HCT116 (cell line): ENCODE data around the gene GABRB3. TPM values are rescaled to one million over a fixed set of nuclear protein-coding genes. Genes with fewer than 3 reads are reported as not detected.

Experiments
- ATAC-seq: fragments of 200-7000 bp; cut with Tn5 transposase; 2 replicates; pipeline ENCODE4 v1.9.1; 2020; ENCODE audit warnings: mild to moderate bottlenecking, moderate library complexity
- BruUV-seq: library from RNA; stranded (reverse); fragments of 400-500 nt; replicated peaks from 2 replicates; lab custom pipeline; 2021; lab: Mats Ljungman, UMichigan
- CTCF ChIA-PET: fragments of 300-600 bp; sonication (Branson Sonifier 250); formaldehyde crosslinking; loops from one replicate; lab custom pipeline; 2021; ENCODE audit warnings: antibody characterized with exemption; lab: Charles Lee
- POLR2A ChIA-PET: fragments of 300-600, 350-600 bp; sonication (Branson Sonifier 250); formaldehyde crosslinking; loops from one replicate; lab custom pipeline; 2021; ENCODE audit warnings: antibody characterized with exemption; lab: Charles Lee
- RAD21 ChIA-PET, 2 experiments: fragments of 300-600 bp; sonication (Branson Sonifier 250); formaldehyde crosslinking; loops; one replicate each; lab custom pipeline; 2023; ENCODE audit warnings: low total read pairs in 2 of 2; ENCODE audit not compliant: uncharacterized antibody in 2 of 2, unreplicated experiment in 2 of 2, low non-redundant PET in 1 of 2; lab: Charles Lee
- DNase-seq: peaks from one replicate; pipeline ENCODE4 v3.0.0-alpha.2; 2010; ENCODE audit warnings: low read depth, low spot score
- H2AFZ ChIP-seq: fragments of 200-600 bp; shearing (Covaris generic), sonication (generic); 2 replicates; pipeline ENCODE4 v1.6.1; 2017; ENCODE audit warnings: low read depth, mixed run types, mixed read lengths, antibody characterized with exemption, low read length; ENCODE audit not compliant: poor library complexity, severe bottlenecking
- H3K27ac ChIP-seq: 2 replicates; pipeline ENCODE4 v1.5.1; 2012; ENCODE audit warnings: low read depth, low read length
- H3K27me3 ChIP-seq: fragments of 200-600 bp; sonication (generic); 2 replicates; pipeline ENCODE4 v1.6.1; 2016; ENCODE audit warnings: mixed run types, low read length, mixed read lengths; ENCODE audit not compliant: insufficient read depth
- H3K36me3 ChIP-seq, 2 experiments: fragments of 200-500 bp in 1 of 2; fragments of 200-600 bp in 1 of 2; sonication (Bioruptor generic) in 1 of 2; sonication (generic) in 1 of 2; 2 replicates each; pipeline versions ENCODE4 v1.5.1 to v1.6.1; 2014 to 2016; ENCODE audit warnings: low read length in 2 of 2, inconsistent platforms in 1 of 2, mixed read lengths in 1 of 2, mixed run types in 1 of 2; ENCODE audit not compliant: insufficient read depth in 2 of 2, control insufficient read depth in 1 of 2
- H3K4me1 ChIP-seq, 2 experiments: fragments of 200-600 bp in 1 of 2; sonication (generic) in 1 of 2; 2 replicates each; pipeline versions ENCODE4 v1.5.1 to v1.6.1; 2012 to 2017; ENCODE audit warnings: low read length in 2 of 2, inconsistent platforms in 1 of 2, mild to moderate bottlenecking in 1 of 2, mixed read lengths in 1 of 2, mixed run types in 1 of 2, moderate library complexity in 1 of 2; ENCODE audit not compliant: insufficient read depth in 2 of 2, control insufficient read depth in 1 of 2
- H3K4me2 ChIP-seq: fragments of 200-600 bp; sonication (generic); 2 replicates; pipeline ENCODE4 v1.6.1; 2017; ENCODE audit warnings: mixed run types, low read length, mixed read lengths
- H3K4me3 ChIP-seq, 2 experiments: fragments of 200-600 bp in 1 of 2; sonication (generic) in 1 of 2; replicated peaks in 1 of 2; 2 replicates each; pipeline ENCODE4 v1.5.1; 2011 to 2016; ENCODE audit warnings: low read length in 2 of 2, control low read depth in 1 of 2, low read depth in 1 of 2, mild to moderate bottlenecking in 1 of 2, mixed read lengths in 1 of 2, mixed run types in 1 of 2
- H3K79me2 ChIP-seq: fragments of 200-600 bp; sonication (generic); 2 replicates; pipeline ENCODE4 v1.6.1; 2017; ENCODE audit warnings: mild to moderate bottlenecking, mixed run types, low read length, moderate library complexity, mixed read lengths; ENCODE audit not compliant: insufficient read depth
- H3K9ac ChIP-seq: fragments of 200-600 bp; sonication (generic); 2 replicates; pipeline ENCODE4 v1.6.1; 2016; ENCODE audit warnings: low read length, mixed read lengths
- H3K9me2 ChIP-seq: fragments of 200-600 bp; sonication (generic), shearing (Covaris generic); 2 replicates; pipeline ENCODE4 v1.6.1; 2017; ENCODE audit warnings: mixed run types, mild to moderate bottlenecking, moderate library complexity; ENCODE audit not compliant: insufficient read depth
- H3K9me3 ChIP-seq, 2 experiments: fragments of 200-500 bp in 1 of 2; fragments of 200-600 bp in 1 of 2; sonication (Bioruptor generic) in 1 of 2; sonication (generic) in 1 of 2; 2 replicates each; pipeline ENCODE4 v1.6.1; 2014 to 2017; ENCODE audit warnings: low read length in 2 of 2, mixed read lengths in 2 of 2, inconsistent platforms in 1 of 2, low read depth in 1 of 2, mild to moderate bottlenecking in 1 of 2, mixed run types in 1 of 2, moderate library complexity in 1 of 2; ENCODE audit not compliant: control insufficient read depth in 1 of 2, insufficient read depth in 1 of 2
- H4K20me1 ChIP-seq: fragments of 200-600 bp; sonication (generic), shearing (Covaris generic); 2 replicates; pipeline ENCODE4 v1.6.1; 2017; ENCODE audit warnings: mixed run types, mild to moderate bottlenecking, moderate library complexity; ENCODE audit not compliant: insufficient read depth
- ATF3 ChIP-seq: IDR thresholded peaks from 2 replicates; pipeline ENCODE4 v1.6.1; 2012
- CBX3 ChIP-seq: IDR thresholded peaks from 2 replicates; pipeline ENCODE4 v1.6.1; 2012; ENCODE audit warnings: low read depth
- CTCF ChIP-seq, 3 experiments: fragments of 200-600 bp in 1 of 3; sonication (generic) in 1 of 3; IDR thresholded peaks in 2 of 3; conservative IDR thresholded peaks in 1 of 3; 2 replicates each; pipeline ENCODE4 v1.5.1; 2012 to 2017; ENCODE audit warnings: low read depth in 2 of 3, low read length in 2 of 3, antibody characterized with exemption in 1 of 3, borderline replicate concordance in 1 of 3, control low read depth in 1 of 3, mild to moderate bottlenecking in 1 of 3, mixed read lengths in 1 of 3, mixed run types in 1 of 3, moderate library complexity in 1 of 3; ENCODE audit not compliant: insufficient read depth in 1 of 3
- EGR1 ChIP-seq: IDR thresholded peaks from 2 replicates; pipeline ENCODE4 v1.6.1; 2012; ENCODE audit warnings: low read depth
- ELF1 ChIP-seq: IDR thresholded peaks from 2 replicates; pipeline ENCODE4 v1.6.1; 2012; ENCODE audit warnings: low read depth, borderline replicate concordance
- FOSL1 ChIP-seq: IDR thresholded peaks from 2 replicates; pipeline ENCODE4 v1.6.1; 2012; ENCODE audit warnings: low read depth
- MAX ChIP-seq: IDR thresholded peaks from 2 replicates; pipeline ENCODE4 v1.6.1; 2012
- POLR2A ChIP-seq: IDR thresholded peaks from 2 replicates; pipeline ENCODE4 v1.7.0; 2011; ENCODE audit warnings: borderline replicate concordance; ENCODE audit not compliant: insufficient read depth, insufficient read length; ENCODE audit errors: extremely low read depth
- POLR2AphosphoS5 ChIP-seq: IDR thresholded peaks from 2 replicates; pipeline ENCODE4 v1.6.1; 2011; ENCODE audit warnings: mild to moderate bottlenecking, low read depth, low read length, moderate library complexity
- SRF ChIP-seq: IDR thresholded peaks from 2 replicates; pipeline ENCODE4 v1.6.1; 2012; ENCODE audit warnings: low read depth
- TCF7L2 ChIP-seq: IDR thresholded peaks from 2 replicates; pipeline ENCODE4 v1.7.0; 2011; ENCODE audit warnings: borderline replicate concordance, inconsistent platforms; ENCODE audit not compliant: insufficient read depth, insufficient read length; ENCODE audit errors: extremely low read depth
- YY1 ChIP-seq: IDR thresholded peaks from 2 replicates; pipeline ENCODE4 v1.6.1; 2011; ENCODE audit warnings: low read length, low read depth, moderate library complexity, mild to moderate bottlenecking; ENCODE audit not compliant: insufficient replicate concordance; ENCODE audit errors: extremely low read depth
- ZBTB33 ChIP-seq: IDR thresholded peaks from 2 replicates; pipeline ENCODE4 v1.6.1; 2011; ENCODE audit warnings: mild to moderate bottlenecking, low read length, moderate library complexity; ENCODE audit not compliant: insufficient replicate concordance; ENCODE audit errors: extremely low read depth
- ZFX ChIP-seq: fragments of 450-650 bp; IDR thresholded peaks from 2 replicates; pipeline ENCODE4 v1.6.1; 2017
- intact Hi-C: fragments of 100-400 bp; cut with micrococcal nuclease; formaldehyde crosslinking; loops from 2 replicates; pipeline ENCODE4 v1.10.0; 2022
- total RNA-seq: library from RNA; stranded (reverse); gene quantifications from one replicate; pipeline ENCODE4 v1.2.1, GENCODE V29; 2021; ENCODE audit not compliant: unreplicated experiment

GABRB3 gene
- total RNA-seq, 1 experiment from 2014 or later, result 0.52 TPM

- no peaks in the 10 kb centered on the region for H3K27me3 ChIP-seq
- no peaks in the 10 kb centered on the region for H4K20me1 ChIP-seq
- H3K9ac ChIP-seq, result no peak overlapping the region
- no peak overlapping the region for H3K4me2 ChIP-seq
- no TSS peak for BruUV-seq
- H2AFZ ChIP-seq, result no peak overlapping the region
- no peak for DNase-seq
- RAD21 ChIA-PET, result no interaction called here
- TF ChIP-seq ELF1 (no peak), MAX (no peak), CBX3 (no peak), ZFX (no peak), POLR2AphosphoS5 (no peak), FOSL1 (no peak), EGR1 (no peak), YY1 (no peak), ZBTB33 (no peak), ATF3 (no peak), CTCF (IDR thresholded peaks at IDR 0.05 in 2 of 3, conservative IDR thresholded peaks at IDR 0.05 in 1 of 3; ENCODE audit: borderline replicate concordance in 1 of 3, insufficient read depth in 1 of 3, low read depth in 2 of 3, low read length in 2 of 3) (no peak), TCF7L2 (no peak), POLR2A (no peak), SRF (no peak)
- no peaks in the 10 kb centered on the region for H3K36me3 ChIP-seq
- H3K4me1 ChIP-seq, result no peaks in the 10 kb centered on the region
- H3K9me3 ChIP-seq, result peaks cover 7 to 55% of the 10 kb centered on the region in 2 experiments; a peak in 2 of 4 replicates
- POLR2A ChIA-PET, result no interaction called here
- H3K9me2 ChIP-seq, result no peaks in the 10 kb centered on the region
- CTCF ChIA-PET, result no interaction called here
- no peak overlapping the region for H3K27ac ChIP-seq
- intact Hi-C loops, result no loop called here
- H3K79me2 ChIP-seq, result no peaks in the 10 kb centered on the region
- no peak for ATAC-seq
- no peak overlapping the region for H3K4me3 ChIP-seq
These were observed 33.9 kb downstream of the GABRB3 start for GRCh38 chr15:26738996-26739395.
